Stimulated activated effector memory CD8-positive, alpha-beta T cell treated with anti-CD3 and anti-CD28 coated beads, Interleukin-12 subunit alpha, Interleukin-12 subunit beta, amount 100 ng/mL, for 72 hours (primary cell): ENCODE results near the gene ALOX12B.
A peak's percentile ranks its signal among the peaks of the same experiment; 100 is the strongest.
"Not testable (repeated sequence)": the region's sequence is repeated elsewhere in the genome, so short reads cannot be mapped to it uniquely, and the experiment has no call there.

Experiments used
- ATAC-seq: fragments of 150-1000 bp; cut with Tn5 transposase; 2 replicates; pipeline ENCODE4 v1.10.0; 2021
- DNase-seq, 2 donors: peaks; one replicate each; pipeline ENCODE4 v3.0.0; 2021 to 2022; ENCODE audit warnings: low spot score in 2 of 2
- H3K27ac Mint-ChIP-seq: one replicate; pipeline ENCODE4 v1.8.0; 2022; ENCODE audit warnings: mild to moderate bottlenecking, mixed read lengths
- H3K36me3 Mint-ChIP-seq: one replicate; pipeline ENCODE4 v1.8.0; 2022; ENCODE audit warnings: mild to moderate bottlenecking, mixed read lengths
- H3K4me1 Mint-ChIP-seq: one replicate; pipeline ENCODE4 v1.8.0; 2022; ENCODE audit warnings: mixed read lengths
- H3K4me3 Mint-ChIP-seq: one replicate; pipeline ENCODE4 v1.8.0; 2022; ENCODE audit warnings: mild to moderate bottlenecking, mixed read lengths
- H3K9me3 Mint-ChIP-seq: one replicate; pipeline ENCODE4 v1.8.0; 2022; ENCODE audit warnings: mixed read lengths

The ALOX12B gene

GRCh38 chr17:8067806-8068205, 19.7 kb downstream of the ALOX12B start:
- Mint-ChIP-seq H3K36me3 (peaks cover 9% of the 10 kb centered on the region), H3K9me3 (no peaks in the 10 kb centered on the region), H3K4me3 (no peak overlapping the region), H3K27ac (no peak overlapping the region), H3K4me1 (peaks cover 6% of the 10 kb centered on the region)
- ATAC-seq: no peak
- DNase-seq: no peak

GRCh38 chr17:8066841-8067775, 20.4 kb downstream of the ALOX12B start:
- ATAC-seq (no peak), DNase-seq (no peak)
- no peaks in the 10 kb centered on the region for H3K4me1 Mint-ChIP-seq
- H3K9me3 Mint-ChIP-seq: no peaks in the 10 kb centered on the region
- no peak overlapping the region for H3K27ac Mint-ChIP-seq
- H3K4me3 Mint-ChIP-seq: no peak overlapping the region
- peaks cover 2% of the 10 kb centered on the region for H3K36me3 Mint-ChIP-seq

- ATAC-seq (no peak), DNase-seq (no peak)
- Mint-ChIP-seq H3K4me1 (no peaks in the 10 kb centered on the region), H3K9me3 (no peaks in the 10 kb centered on the region), H3K27ac (no peak overlapping the region), H3K4me3 (no peak overlapping the region), H3K36me3 (no peaks in the 10 kb centered on the region)
Measured at GRCh38 chr17:8064561-8065019, 22.9 kb downstream of the ALOX12B start.

- DNase-seq (no peak), ATAC-seq (no peak)
- Mint-ChIP-seq H3K36me3 (no peaks in the 10 kb centered on the region), H3K9me3 (no peaks in the 10 kb centered on the region), H3K4me1 (no peaks in the 10 kb centered on the region), H3K4me3 (no peak overlapping the region), H3K27ac (no peak overlapping the region)
Measured at GRCh38 chr17:8063761-8064534, 23.6 kb downstream of the ALOX12B start.

GRCh38 chr17:8062807-8063483, 24.6 kb downstream of the ALOX12B start:
- no peak overlapping the region for H3K27ac Mint-ChIP-seq
- DNase-seq (no peak), ATAC-seq (no peak)
- H3K4me1 Mint-ChIP-seq: no peaks in the 10 kb centered on the region
- no peak overlapping the region for H3K4me3 Mint-ChIP-seq
- H3K9me3 Mint-ChIP-seq: no peaks in the 10 kb centered on the region
- no peaks in the 10 kb centered on the region for H3K36me3 Mint-ChIP-seq

GRCh38 chr17:8062435-8062806, 25.1 kb downstream of the ALOX12B start:
- Mint-ChIP-seq H3K27ac (no peak overlapping the region), H3K4me3 (no peak overlapping the region)
- no peak for ATAC-seq

GRCh38 chr17:8061851-8062250, 25.7 kb downstream of the ALOX12B start:
- H3K4me1 Mint-ChIP-seq, ATAC-seq, H3K4me3 Mint-ChIP-seq, DNase-seq, H3K9me3 Mint-ChIP-seq, H3K36me3 Mint-ChIP-seq, H3K27ac Mint-ChIP-seq: not testable (repeated sequence)

More at GRCh38 chr17:8062435-8062806, 25.1 kb downstream of the ALOX12B start:
- no peak for DNase-seq
- H3K4me1 Mint-ChIP-seq: peaks cover 2% of the 10 kb centered on the region
- no peaks in the 10 kb centered on the region for H3K9me3 Mint-ChIP-seq
- no peaks in the 10 kb centered on the region for H3K36me3 Mint-ChIP-seq

- Mint-ChIP-seq H3K36me3 (no peaks in the 10 kb centered on the region), H3K4me1 (peaks cover 21% of the 10 kb centered on the region), H3K4me3 (no peak overlapping the region), H3K27ac (no peak overlapping the region), H3K9me3 (no peaks in the 10 kb centered on the region)
- no peak for ATAC-seq
- peak; percentile 61 to 82 for DNase-seq
Measured at GRCh38 chr17:8060274-8060673, 27.2 kb downstream of the ALOX12B start.

- no peak for DNase-seq
- H3K27ac Mint-ChIP-seq: no peak overlapping the region
- ATAC-seq: no peak
- no peak overlapping the region for H3K4me3 Mint-ChIP-seq
- no peaks in the 10 kb centered on the region for H3K36me3 Mint-ChIP-seq
- H3K9me3 Mint-ChIP-seq: no peaks in the 10 kb centered on the region
- H3K4me1 Mint-ChIP-seq: peaks cover 21% of the 10 kb centered on the region
Measured at GRCh38 chr17:8059131-8059530, 28.4 kb downstream of the ALOX12B start.

GRCh38 chr17:8057691-8058114, 29.8 kb downstream of the ALOX12B start:
- no peaks in the 10 kb centered on the region for H3K9me3 Mint-ChIP-seq
- H3K27ac Mint-ChIP-seq: no peak overlapping the region
- peaks cover 21% of the 10 kb centered on the region for H3K4me1 Mint-ChIP-seq
- ATAC-seq: peak; percentile 75
- peak; percentile 38 to 62 for DNase-seq
- no peaks in the 10 kb centered on the region for H3K36me3 Mint-ChIP-seq
- H3K4me3 Mint-ChIP-seq: no peak overlapping the region

GRCh38 chr17:8056976-8057625, 30.4 kb downstream of the ALOX12B start:
- DNase-seq: no peak
- Mint-ChIP-seq H3K36me3 (no peaks in the 10 kb centered on the region), H3K9me3 (no peaks in the 10 kb centered on the region), H3K4me1 (peaks cover 21% of the 10 kb centered on the region), H3K4me3 (no peak overlapping the region), H3K27ac (no peak overlapping the region)
- ATAC-seq: no peak

GRCh38 chr17:8056232-8056975, 31.1 kb downstream of the ALOX12B start:
- Mint-ChIP-seq H3K4me1 (peaks cover 21% of the 10 kb centered on the region), H3K9me3 (no peaks in the 10 kb centered on the region), H3K4me3 (no peak overlapping the region), H3K27ac (no peak overlapping the region), H3K36me3 (no peaks in the 10 kb centered on the region)
- DNase-seq (peak; percentile 31 to 77), ATAC-seq (peak; percentile 93)

- Mint-ChIP-seq H3K36me3 (no peaks in the 10 kb centered on the region), H3K4me3 (no peak overlapping the region), H3K9me3 (no peaks in the 10 kb centered on the region), H3K27ac (no peak overlapping the region), H3K4me1 (peaks cover 21% of the 10 kb centered on the region)
- DNase-seq: no peak
- no peak for ATAC-seq
Measured at GRCh38 chr17:8055851-8056231, 31.7 kb downstream of the ALOX12B start.

- H3K4me1 Mint-ChIP-seq: peaks cover 21% of the 10 kb centered on the region
- DNase-seq (no peak), ATAC-seq (no peak)
- H3K27ac Mint-ChIP-seq: no peak overlapping the region
- no peak overlapping the region for H3K4me3 Mint-ChIP-seq
- H3K9me3 Mint-ChIP-seq: no peaks in the 10 kb centered on the region
- H3K36me3 Mint-ChIP-seq: no peaks in the 10 kb centered on the region
Measured at GRCh38 chr17:8053600-8053999, 33.9 kb downstream of the ALOX12B start.
